GM20000 (cell line): ENCODE measurements around the gene ST6GALNAC1.

Experiments used
- DNase-seq: peaks from one replicate; pipeline ENCODE4 v3.0.0; 2012; ENCODE audit warnings: low spot score
- TF ChIP-seq, protein P1 (sequence below): IDR thresholded peaks from 2 replicates; pipeline ENCODE4 v1.5.1; 2012; ENCODE audit warnings: mild to moderate bottlenecking, control low read depth; ENCODE audit errors: extremely low read depth, missing control alignments

The ST6GALNAC1 gene

DNA sequence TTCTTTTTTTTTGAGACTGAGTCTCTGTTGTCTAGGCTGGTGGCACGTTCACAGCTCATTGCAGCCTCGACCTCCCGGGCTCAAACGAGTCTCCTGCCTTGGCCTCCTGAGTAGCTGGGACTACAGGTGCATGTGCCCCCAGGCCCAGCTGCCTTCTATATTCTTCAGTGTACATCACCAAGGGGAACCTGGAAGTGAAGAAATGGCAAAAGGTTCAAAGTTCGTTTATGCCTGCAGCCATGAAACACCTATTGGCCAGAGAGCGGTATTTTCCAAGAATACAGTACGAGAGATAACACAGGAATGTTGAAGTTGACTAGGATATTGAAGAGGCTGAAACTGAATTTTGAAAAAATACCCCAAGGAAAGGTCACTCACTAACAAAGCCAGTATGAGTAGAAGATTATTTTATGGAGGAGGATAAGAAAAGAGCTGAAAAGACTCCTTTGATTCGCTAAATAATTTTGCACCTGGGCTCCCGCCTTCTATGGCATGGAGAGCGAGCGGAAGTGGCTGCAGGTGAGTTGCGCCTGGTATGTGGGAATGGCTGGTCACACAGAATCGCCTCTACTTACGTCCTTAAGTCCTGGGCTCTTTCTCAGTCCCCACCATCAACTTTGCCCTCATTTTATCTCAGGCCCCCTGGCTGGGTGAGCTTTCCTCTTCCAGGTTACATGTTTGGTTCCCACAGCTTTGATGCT lies 9.8 kb downstream of the ST6GALNAC1 start:
- TF ChIP-seq, protein P1, sequence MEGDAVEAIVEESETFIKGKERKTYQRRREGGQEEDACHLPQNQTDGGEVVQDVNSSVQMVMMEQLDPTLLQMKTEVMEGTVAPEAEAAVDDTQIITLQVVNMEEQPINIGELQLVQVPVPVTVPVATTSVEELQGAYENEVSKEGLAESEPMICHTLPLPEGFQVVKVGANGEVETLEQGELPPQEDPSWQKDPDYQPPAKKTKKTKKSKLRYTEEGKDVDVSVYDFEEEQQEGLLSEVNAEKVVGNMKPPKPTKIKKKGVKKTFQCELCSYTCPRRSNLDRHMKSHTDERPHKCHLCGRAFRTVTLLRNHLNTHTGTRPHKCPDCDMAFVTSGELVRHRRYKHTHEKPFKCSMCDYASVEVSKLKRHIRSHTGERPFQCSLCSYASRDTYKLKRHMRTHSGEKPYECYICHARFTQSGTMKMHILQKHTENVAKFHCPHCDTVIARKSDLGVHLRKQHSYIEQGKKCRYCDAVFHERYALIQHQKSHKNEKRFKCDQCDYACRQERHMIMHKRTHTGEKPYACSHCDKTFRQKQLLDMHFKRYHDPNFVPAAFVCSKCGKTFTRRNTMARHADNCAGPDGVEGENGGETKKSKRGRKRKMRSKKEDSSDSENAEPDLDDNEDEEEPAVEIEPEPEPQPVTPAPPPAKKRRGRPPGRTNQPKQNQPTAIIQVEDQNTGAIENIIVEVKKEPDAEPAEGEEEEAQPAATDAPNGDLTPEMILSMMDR = no peak
- DNase-seq = no peak

DNA sequence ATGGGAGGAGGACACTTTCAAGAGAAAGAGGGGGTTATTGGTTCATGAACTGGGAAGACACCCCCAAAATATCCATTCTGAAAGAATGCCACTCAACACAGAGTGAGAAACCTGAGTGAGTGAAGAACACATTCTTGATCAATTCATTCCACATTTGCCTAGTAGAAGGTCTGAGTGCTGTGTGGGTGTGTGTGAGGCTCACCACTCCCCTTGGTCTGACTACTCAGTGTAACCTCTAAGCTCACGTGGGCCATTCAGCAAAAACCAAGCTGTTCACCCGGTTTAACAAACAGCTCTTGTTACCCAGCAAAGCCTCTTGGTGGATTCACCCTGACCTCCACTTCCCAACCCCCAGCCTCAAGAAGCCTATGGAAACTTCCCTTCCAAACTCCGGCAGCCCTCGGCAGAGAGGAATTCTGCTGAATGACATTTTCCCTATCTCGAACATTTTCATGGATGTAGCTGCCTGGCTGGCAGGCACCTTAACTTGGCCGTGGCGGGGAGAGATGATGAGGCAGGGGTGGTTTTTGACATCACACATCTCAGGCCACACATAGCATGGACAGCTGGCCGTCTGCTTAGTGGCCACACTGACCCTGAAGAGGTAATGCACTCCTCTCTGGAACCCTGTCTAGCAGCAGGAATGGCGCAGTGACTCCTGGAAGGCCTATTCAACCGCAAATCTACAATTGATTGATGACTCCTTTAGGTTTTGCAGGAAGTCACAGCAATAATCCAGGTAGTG lies 11.6 kb downstream of the ST6GALNAC1 start:
- TF ChIP-seq, protein P1 = no peak

DNA sequence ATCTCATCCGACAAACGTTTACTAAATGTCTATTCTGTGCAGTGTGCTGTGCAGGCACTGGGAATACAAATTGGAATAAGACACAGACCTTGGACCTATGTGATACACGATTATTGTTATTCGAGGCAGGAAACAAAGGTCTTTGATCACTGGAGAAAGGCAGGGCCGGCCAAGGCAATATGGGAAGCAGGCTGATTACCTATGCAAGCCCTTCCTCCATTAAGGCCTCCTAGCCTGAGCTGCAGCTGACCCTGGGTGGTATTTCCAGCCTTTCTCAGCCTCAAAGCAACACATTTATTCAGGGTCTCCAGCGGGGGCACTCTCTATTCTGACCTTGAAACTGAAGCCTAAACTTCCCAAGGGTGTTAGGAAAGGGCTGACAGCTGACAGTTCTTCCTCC lies 13.4 kb downstream of the ST6GALNAC1 start:
- TF ChIP-seq, protein P1 = no peak
- DNase-seq = peak; percentile 5

More for the DNA sequence above, 11.6 kb downstream of the ST6GALNAC1 start:
- peak; percentile 37 for DNase-seq

DNA sequence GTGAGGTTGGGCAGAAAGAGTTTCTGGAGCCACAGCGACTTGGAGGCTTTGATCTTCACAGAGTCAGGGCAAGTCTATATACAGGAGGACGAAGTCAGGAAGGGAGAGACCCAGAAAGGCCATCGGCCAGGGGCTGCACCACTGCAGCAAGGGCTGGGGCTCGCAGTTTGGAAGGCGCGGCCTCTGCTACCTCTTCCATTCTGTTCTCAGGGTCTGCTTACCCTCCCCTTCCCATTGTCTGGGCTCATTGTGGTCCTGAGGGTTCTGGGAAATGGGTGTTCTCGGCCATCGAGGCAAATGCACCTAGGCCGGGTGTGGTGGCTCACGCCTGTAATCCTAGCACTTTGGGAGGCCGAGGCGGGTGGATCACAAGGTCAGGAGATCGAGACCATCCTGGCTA lies 16.0 kb downstream of the ST6GALNAC1 start:
- no peak for DNase-seq
- TF ChIP-seq, protein P1 = no peak

DNA sequence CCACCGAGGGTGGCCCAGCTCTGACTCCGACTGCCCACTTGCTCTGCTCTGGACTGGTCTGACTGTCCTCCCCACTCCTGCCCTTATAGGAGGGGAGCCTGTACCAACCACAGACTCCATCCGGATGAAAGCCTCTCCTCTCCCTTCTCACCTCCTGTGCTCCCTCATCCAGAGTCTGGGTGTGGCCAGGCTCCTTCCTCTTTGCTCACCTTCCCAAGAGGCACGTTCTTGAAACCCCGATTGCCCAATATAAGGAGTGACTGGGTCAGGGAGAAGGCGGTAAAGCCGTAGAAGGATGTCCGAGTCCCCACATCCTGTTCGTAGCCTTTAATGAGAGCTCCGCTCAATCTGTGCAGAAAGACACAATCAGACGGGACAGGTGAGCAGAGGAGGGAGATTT lies 17.1 kb downstream of the ST6GALNAC1 start:
- DNase-seq = no peak
- TF ChIP-seq, protein P1 = no peak

DNA sequence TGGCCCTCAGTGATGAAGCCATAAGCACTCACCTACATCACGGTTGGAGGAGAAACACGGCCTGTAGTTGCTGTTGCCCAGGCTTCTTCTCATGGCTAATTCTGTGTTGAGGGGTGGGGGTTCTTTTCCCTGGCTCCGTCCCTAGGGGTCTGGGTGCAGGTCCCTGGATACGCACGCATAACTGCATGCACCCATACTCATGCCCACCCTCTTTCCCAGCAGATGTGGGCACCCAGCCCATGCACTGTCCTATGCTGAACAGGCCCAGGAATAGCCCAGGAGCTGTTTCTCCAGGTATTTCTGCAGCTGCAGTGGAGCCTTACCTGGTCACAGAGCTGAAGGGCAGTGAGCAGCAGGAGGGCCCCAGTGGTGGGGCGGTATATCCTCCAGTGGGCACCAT lies 18.1 kb downstream of the ST6GALNAC1 start:
- TF ChIP-seq, protein P1 = no peak

More for the DNA sequence above, 18.1 kb downstream of the ST6GALNAC1 start:
- DNase-seq = no peak
